ENCODE data around the gene SLC29A1. TPM values are rescaled to one million over a fixed set of nuclear protein-coding genes. Genes with fewer than 3 reads are reported as not detected.

SLC29A1 gene
- total RNA-seq, 1 experiment from 2014 or later = 54.7 TPM

DNA sequence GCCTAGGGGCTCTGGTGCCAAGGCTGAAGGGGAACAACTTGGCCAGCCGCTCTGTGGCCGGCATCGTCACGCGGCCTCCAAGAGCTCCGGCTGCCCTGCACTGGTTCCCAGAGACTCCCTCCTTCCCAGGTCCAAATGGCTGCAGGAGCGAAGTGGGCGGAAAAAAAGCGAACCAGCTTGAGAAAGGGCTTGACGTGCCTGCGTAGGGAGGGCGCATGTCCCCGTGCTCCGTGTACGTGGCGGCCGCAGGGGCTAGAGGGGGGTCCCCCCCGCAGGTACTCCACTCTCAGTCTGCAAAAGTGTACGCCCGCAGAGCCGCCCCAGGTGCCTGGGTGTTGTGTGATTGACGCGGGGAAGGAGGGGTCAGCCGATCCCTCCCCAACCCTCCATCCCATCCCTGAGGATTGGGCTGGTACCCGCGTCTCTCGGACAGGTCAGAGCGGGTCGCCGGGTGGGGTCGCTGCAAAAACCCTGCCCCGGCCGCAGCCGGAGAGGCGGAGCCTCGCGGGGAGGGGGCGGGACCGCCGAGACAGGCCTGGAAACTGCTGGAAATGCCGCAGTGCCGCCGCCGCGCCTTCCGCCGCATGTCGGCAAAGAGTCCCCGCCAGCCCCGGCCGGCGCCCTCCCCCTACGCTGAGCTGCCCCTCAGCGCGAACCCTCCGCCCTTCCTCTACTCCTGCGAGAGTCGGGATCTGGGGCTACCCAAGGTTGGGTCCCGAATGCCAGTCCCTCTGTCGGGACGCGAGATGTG, 22.7 kb downstream of the SLC29A1 start:
- H3K27ac ChIP-seq (ENCODE audit: low read length) = peak overlapping the region; percentile 22
- no TSS peak for BruUV-seq (replicated peaks)
- no peak for TF ChIP-seq EZH2 (IDR thresholded peaks at IDR 0.05; ENCODE audit: low read length, unreplicated experiment)
- TF ChIP-seq, protein P1, sequence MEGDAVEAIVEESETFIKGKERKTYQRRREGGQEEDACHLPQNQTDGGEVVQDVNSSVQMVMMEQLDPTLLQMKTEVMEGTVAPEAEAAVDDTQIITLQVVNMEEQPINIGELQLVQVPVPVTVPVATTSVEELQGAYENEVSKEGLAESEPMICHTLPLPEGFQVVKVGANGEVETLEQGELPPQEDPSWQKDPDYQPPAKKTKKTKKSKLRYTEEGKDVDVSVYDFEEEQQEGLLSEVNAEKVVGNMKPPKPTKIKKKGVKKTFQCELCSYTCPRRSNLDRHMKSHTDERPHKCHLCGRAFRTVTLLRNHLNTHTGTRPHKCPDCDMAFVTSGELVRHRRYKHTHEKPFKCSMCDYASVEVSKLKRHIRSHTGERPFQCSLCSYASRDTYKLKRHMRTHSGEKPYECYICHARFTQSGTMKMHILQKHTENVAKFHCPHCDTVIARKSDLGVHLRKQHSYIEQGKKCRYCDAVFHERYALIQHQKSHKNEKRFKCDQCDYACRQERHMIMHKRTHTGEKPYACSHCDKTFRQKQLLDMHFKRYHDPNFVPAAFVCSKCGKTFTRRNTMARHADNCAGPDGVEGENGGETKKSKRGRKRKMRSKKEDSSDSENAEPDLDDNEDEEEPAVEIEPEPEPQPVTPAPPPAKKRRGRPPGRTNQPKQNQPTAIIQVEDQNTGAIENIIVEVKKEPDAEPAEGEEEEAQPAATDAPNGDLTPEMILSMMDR (conservative IDR thresholded peaks at IDR 0.05; ENCODE audit: low read depth, low read length) = peak; percentile 58; the same call in 1 of the 2 replicates
- no peak for TF ChIP-seq EZH2phosphoT487 (IDR thresholded peaks at IDR 0.05; ENCODE audit: borderline replicate concordance, low read length)
- peak overlapping the region; percentile 90 for H3K4me2 ChIP-seq (ENCODE audit: low read length)
- H2AFZ ChIP-seq (ENCODE audit: low read length) = peak overlapping the region; percentile 85
- POLR2A ChIA-PET (ENCODE audit: unreplicated experiment) = interaction anchor here (0.5 to 2.1 kb wide), 4 partner anchors 9 to 204 kb away, joined by 3 to 10 read pairs (median 4); partner anchors contain the start of gene CDC5L
- H3F3A ChIP-seq (ENCODE audit: low read length, unreplicated experiment) = peaks cover 31% of the 10 kb centered on the region
- peaks cover 39% of the 10 kb centered on the region for H3K36me3 ChIP-seq (ENCODE audit: low read depth, low read length)
- DNase-seq (peak; percentile 78), ATAC-seq (peak; percentile 79)
- H3K9me3 ChIP-seq (ENCODE audit: low read length) = no peaks in the 10 kb centered on the region
- H4K20me1 ChIP-seq (ENCODE audit: low read length) = peaks cover 41% of the 10 kb centered on the region
- peaks cover 44% of the 10 kb centered on the region for H3K79me2 ChIP-seq (ENCODE audit: low read length)
- peaks cover 35% of the 10 kb centered on the region for H3K4me1 ChIP-seq (ENCODE audit: insufficient read depth, low read length)
- H3K4me3 ChIP-seq (ENCODE audit: low read length) = peak overlapping the region; percentile 99
- no peaks in the 10 kb centered on the region for H3K27me3 ChIP-seq (ENCODE audit: low read length)
- H3K9ac ChIP-seq (ENCODE audit: low read length) = peak overlapping the region; percentile 96
- intact Hi-C loops (cut with micrococcal nuclease) = no loop called here
- CTCF ChIA-PET = interaction anchor here (0.7 to 1.0 kb wide), 2 partner anchors 10 to 150 kb away, joined by 4 to 6 read pairs; no protein-coding TSS in a partner anchor
- no peaks in the 10 kb centered on the region for H3K9me2 ChIP-seq (replicated peaks; ENCODE audit: low read length)

DNA sequence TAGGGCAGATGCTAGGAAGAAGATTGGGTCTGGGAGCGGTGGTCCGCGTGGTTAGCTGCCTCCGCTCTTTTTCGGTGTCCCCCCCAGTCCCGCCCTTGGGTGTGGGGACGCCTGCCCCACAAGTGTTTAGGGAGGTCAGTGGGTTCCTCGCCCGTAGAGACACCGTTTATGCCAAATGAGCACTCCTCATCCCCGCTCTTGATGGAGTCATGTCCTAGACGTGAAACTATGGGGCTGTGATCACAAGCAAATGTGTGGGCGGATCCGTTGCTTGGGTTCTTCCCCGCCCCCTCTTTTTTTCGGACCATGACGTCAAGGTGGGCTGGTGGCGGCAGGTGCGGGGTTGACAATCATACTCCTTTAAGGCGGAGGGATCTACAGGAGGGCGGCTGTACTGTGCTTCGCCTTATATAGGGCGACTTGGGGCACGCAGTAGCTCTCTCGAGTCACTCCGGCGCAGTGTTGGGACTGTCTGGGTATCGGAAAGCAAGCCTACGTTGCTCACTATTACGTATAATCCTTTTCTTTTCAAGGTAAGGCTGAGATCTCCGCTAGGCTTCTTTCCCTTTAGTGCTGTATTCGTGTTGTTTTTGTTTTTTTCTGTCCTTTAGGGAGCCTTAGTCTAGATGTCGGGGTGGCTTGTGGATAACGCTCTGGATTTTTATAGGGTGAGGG, 23.4 kb downstream of the SLC29A1 start, which contains the start of gene HSP90AB1:
Gene HSP90AB1 (plus strand): TSS at position 439 of the 675 bp plus-strand sequence. CDS start 1,529 bp downstream, outside the sequence.
- TF ChIP-seq EZH2phosphoT487 (IDR thresholded peaks at IDR 0.05; ENCODE audit: borderline replicate concordance, low read length) (no peak), EZH2 (IDR thresholded peaks at IDR 0.05; ENCODE audit: low read length, unreplicated experiment) (no peak)
- TF ChIP-seq, protein P1 (conservative IDR thresholded peaks at IDR 0.05; ENCODE audit: low read depth, low read length) = no peak
- peak within 1 kb of the TSS; percentile 90 for H3K4me2 ChIP-seq (ENCODE audit: low read length)
- H3K9ac ChIP-seq (ENCODE audit: low read length) = peak within 1 kb of the TSS; percentile 96
- H4K20me1 ChIP-seq (ENCODE audit: low read length) = peaks cover 48% of the 10 kb centered on the region
- CTCF ChIA-PET = interaction anchor here (1.0 kb wide), 1 partner anchor 10 kb away, joined by 6 read pairs; no protein-coding TSS in a partner anchor
- H3K4me1 ChIP-seq (ENCODE audit: insufficient read depth, low read length) = peaks cover 39% of the 10 kb centered on the region
- intact Hi-C loops (cut with micrococcal nuclease) = no loop called here
- H3K79me2 ChIP-seq (ENCODE audit: low read length) = peaks cover 51% of the 10 kb centered on the region
- POLR2A ChIA-PET (ENCODE audit: unreplicated experiment) = interaction anchor here (0.5 to 2.1 kb wide), 4 partner anchors 9 to 205 kb away, joined by 3 to 10 read pairs (median 4); partner anchors contain the start of gene CDC5L
- peaks cover 38% of the 10 kb centered on the region for H3F3A ChIP-seq (ENCODE audit: low read length, unreplicated experiment)
- H3K9me3 ChIP-seq (ENCODE audit: low read length) = no peaks in the 10 kb centered on the region
- peak within 1 kb of the TSS; percentile 99 for H3K4me3 ChIP-seq (ENCODE audit: low read length)
- ATAC-seq (peak; percentile 73), DNase-seq (peak; percentile 98)
- H3K9me2 ChIP-seq (replicated peaks; ENCODE audit: low read length) = no peaks in the 10 kb centered on the region
- peak within 1 kb of the TSS; percentile 61 for H3K27ac ChIP-seq (ENCODE audit: low read length)
- H2AFZ ChIP-seq (ENCODE audit: low read length) = peak within 1 kb of the TSS; percentile 85
- H3K27me3 ChIP-seq (ENCODE audit: low read length) = no peaks in the 10 kb centered on the region
- peaks cover 46% of the 10 kb centered on the region for H3K36me3 ChIP-seq (ENCODE audit: low read depth, low read length)
- BruUV-seq (replicated peaks) = no TSS peak
